GM18907 (cell line): ENCODE data around the gene STK39.
A peak's percentile ranks its signal among the peaks of the same experiment; 100 is the strongest.

Experiments used
- ATAC-seq: cut with Tn5 transposase; IDR thresholded peaks from one replicate; pipeline ENCODE4 v1.9.1; 2021; ENCODE audit warnings: mild to moderate bottlenecking, moderate library complexity; ENCODE audit not compliant: unreplicated experiment

Gene STK39

DNA sequence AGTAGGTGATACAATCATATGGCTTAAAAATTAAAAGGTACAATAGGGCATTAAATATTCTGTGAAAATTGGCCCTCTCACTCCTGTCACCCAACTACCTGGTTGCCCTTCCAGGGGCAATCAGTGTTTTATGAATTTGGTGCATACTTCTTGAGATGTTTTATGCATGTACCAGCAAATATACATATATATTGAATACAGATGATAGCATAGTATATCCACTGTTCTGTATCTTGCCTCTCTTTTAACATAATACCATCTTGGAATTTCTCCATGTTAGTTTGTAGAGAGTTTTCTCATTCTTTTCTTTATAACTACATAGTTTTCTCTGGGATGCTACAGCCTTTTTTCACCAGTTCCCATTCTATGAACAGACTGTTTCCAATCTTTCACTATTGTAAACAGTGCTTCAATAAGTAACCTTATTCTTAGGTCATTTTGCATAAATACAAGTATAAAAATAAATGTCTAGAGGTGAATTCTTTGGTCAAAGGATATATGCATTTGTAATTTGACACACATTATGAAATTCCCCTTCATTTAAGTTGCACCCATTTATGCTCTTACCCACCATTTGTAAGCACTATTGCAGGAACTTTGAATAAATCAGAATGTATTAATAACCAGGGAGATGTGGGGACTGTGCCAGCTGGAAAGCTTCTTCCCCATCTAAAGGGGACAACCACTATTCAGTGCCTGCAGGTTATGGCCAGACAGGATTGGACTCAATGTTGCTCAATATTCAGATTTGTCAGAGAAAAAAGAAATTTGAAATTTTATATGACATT, 225.4 kb downstream of the STK39 start:
- ATAC-seq: no peak

DNA sequence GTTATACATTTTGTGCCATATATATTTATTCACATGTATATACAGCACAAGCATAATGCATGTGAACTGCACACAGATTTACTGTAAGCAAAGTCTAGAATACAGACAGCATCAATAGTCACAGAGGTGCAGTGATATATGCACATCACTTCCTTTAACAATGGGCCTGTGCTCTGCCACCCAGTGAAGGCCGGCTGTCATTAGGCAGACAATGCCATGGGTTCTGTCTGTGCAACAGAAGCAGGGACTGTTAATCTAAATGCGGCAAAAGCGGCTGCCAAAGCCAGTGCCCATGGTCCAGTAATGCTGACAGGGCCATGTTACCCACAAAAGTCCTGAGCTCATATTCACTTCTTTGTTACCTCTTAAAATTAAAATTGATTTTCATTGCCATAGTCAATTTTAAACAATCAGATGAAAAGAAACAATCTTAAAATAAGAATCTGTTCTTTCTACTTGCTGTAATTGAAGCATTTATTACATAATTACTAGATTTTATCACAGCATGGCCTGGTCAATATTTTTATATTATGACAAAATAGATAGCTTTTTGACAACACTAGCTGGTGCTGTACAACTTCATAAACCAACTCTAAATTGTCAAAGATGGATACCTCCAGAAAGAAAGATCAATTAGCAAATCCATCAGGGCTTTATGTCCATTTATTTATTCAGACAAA, 232.0 kb downstream of the STK39 start:
- ATAC-seq: no peak

DNA sequence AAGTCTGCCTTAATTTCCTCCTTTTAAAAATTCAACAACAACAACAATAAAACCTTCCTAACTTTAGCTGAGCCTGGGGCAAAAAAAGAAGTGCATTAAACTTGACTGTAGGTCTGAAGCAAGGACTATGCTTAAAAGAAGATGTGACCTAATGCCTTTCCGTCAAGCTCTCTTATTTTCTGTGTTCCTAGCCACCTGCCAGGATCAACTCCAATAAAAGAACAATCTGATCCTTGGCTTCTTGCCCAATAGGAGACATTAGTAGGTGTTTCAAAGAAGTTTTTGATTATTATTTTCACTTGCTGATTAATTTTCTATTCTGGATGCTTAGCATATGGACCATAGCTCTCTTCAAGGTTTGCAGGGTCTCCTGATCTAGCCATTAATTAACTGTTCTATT, 237.5 kb downstream of the STK39 start:
- ATAC-seq: no peak

DNA sequence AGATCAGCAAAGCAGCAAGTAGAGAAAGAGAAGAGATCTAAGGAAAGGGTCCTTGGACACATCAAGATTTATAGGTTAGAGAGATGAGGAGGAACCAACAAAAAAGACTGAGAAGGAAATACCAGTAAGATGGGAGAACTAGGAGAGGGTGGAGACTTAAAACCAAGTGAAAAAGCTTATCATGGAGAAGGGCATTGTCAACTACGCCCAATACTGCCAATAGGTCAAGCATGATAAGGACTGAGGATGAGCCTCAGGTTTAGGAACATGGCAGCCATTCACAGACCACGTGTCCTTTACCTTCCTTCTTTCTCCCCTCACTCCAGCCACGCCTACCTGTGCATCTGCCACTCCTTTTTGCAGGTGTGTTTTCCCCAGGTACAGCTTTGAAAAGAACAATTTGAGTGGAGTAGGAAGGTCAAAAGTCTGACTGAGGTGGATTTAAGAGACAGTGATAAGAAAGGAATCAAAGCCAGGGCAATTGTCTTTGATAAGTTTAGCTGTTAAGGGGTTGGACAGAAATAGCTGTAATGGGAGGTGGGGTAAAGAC, 238.7 kb downstream of the STK39 start:
- no peak for ATAC-seq

DNA sequence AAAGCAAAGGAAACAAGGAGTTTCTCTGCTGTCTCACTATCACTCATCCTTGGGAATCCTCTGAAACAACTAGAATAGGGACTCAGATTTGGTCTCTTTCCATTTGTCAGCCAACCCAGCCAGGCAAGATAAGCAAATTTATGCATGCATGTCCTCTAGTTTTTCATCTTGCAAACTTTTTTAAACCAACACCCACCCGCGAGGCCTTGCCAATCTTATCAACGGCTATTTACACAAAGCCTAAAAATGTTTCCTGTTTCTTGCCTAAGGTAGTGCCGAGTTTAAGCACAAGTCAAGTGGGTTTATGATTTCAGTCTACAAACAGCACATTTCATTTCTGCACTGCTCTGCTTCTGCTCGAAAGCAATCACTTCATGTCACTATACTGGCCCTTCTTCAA, 240.9 kb downstream of the STK39 start:
- ATAC-seq: no peak

DNA sequence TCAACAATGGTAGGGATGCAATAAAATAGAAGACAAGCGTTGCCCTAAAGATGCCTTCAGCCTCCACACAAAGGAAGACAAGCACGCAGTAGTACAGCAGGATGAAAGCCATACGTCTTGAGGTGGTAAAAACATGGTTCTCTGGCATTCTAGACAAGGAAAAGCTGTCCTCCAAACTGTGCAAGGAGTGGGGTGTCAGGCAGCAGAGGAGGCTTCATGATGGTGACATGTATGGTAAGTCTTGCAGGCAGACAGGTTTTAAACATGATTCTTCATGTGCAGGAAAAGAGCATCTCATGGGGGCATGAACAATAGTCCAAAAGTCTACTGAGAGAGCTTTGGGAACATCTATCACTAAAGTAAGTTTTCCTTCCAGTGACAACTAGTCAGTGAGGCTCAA, 241.8 kb downstream of the STK39 start:
- no peak for ATAC-seq

DNA sequence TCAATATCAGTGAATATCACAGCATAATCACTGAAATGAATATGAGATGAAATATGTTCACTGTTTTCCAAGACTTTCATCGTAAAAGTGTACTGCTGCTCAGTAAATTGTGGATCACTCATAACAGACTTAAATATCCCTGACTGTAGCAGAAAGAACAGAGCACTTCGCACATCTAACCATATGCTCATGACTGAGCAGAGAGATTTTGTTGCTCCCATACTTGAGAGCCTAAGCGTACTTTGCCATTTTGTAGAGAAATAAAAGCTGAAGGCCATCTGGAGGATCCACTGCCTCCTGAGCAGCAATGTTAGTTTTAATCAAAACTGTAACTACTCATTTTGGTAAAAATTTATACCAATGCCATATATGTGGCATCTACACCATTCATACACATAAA, 243.5 kb downstream of the STK39 start:
- ATAC-seq: no peak

DNA sequence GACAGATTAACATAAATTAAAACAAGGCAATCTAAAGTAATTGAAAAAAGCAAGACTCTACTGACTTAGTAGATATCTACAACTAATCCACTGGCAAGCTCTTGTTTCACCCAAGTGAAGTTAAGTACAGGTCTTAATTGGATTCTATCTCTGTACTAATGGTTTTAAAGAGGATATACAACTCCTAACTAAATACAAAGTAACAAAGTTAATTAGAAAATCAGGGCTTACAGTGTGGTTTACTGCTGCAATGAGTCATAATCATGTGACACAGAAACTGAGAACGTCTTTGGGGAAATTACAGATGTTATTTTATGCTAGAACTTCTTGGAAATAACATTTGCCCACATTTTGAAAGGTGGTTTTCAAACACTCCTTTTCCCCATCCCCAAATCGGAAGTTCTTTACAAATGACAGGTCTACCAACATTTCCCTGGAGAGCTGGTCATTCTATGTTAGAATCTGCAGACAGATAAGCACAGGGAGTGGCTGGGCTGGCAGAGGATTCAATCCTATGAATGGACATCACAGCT, 245.3 kb downstream of the STK39 start:
- ATAC-seq: peak; percentile 77

DNA sequence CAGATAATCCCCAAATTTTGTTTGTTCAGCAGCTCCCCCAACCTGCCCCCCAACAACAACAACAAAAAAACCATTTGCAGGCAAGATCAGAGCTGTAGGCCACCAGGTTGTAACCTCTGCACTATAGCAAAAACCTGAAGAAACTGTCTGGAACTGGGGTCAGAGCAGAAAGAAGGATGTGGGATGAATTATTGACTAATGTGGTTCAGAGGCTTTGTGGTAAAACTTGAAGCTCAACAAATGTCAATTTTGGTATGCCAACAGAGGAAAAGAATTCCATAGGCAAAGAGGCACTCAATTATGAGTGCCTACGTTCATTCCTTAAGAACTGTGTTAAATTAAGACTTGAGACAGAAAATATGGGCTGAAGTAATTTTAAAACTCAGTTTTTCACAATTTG, 255.1 kb downstream of the STK39 start:
- ATAC-seq: peak; percentile 78

DNA sequence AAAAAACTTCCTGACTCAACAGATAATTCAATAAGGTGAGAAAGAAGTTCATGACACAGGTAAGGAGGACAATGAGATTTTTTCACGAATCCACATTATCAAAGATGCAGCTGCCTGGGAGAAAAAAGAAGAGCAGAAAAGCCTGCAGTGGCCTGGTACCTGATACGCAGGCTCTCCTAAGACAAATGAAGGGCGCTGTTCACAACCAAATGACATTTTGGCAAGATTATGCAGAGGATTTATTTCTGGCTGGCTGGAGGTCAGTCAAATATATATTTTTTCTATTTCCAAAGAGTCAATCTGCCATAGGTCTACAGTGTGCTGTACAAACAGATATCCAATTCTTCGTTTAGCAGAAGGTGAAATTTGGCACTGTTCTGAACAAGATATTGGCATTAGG, 257.3 kb downstream of the STK39 start:
- ATAC-seq: no peak

DNA sequence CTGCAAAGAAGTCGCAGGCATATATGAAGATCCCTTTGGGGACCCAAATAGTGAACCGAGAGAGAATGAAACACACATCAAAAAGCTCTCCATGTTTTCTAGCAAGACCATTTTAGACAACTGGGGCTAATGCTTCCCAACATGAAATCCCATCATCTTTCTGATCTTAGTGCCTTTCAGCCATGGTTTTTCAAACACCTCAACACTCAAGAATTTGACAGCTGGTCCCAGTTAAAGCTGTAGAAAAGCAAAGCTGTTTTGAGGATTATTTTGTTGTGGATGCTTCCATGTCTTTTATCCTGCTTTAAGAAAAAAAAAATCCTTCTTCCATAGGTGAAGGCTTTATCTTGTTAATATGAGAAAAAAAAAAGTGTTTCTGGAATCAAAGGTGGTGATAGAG, 259.1 kb downstream of the STK39 start:
- ATAC-seq: no peak

DNA sequence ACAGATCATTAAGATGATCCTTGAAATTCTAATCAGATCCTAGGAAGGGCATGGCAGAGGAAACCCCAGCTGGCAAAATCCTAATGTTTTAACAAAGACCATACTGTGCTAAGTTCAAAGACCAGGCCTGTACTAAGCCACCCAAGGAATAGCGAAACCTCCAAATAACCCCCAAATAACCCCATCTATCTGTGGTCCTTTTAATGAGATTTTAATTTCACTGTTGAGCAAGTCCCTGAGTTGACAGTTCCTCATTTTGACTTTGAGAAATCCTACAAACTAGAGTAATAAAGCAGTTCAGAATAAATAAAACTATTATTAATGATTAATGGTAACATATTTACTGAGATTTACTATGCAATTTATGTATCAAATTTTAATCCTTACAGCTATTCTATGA, 259.8 kb downstream of the STK39 start:
- ATAC-seq: no peak

DNA sequence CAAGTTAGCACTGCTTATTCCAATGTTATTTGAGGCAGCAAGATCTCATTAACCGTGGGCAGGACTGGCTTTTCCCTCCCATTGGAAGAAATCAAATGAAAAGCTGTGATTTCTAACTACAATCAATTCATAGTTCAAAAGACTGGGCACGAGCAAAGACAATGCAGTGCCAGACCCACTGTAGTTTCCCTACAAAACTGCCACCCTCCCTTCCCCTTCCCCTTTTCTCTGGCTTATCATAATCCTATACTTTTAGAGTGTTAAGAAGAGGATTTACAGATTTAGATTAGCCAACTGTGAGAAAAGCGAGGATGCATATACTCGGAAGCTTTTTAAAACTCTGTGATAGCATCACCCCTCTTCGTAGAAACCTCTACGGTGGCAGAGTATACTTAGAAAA, 260.4 kb downstream of the STK39 start:
- ATAC-seq: no peak

DNA sequence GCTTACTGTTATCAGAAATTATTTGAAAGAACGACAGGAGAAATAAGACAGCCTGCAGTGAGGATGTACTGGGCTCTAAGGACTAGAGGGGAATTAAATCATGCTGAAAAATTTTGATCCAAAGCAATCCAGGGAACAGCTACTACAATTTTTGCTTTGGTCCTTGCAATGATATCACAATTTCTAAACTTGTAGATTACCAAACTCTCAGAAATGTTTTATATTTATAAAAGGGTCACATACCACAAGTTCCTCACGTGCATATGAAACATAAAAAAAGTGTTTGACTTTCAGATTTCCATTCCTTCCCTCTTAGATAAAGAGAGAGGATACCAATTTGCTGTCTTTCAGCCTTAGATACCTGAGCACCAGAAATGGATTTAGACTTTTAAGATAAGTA, 261.2 kb downstream of the STK39 start:
- no peak for ATAC-seq

DNA sequence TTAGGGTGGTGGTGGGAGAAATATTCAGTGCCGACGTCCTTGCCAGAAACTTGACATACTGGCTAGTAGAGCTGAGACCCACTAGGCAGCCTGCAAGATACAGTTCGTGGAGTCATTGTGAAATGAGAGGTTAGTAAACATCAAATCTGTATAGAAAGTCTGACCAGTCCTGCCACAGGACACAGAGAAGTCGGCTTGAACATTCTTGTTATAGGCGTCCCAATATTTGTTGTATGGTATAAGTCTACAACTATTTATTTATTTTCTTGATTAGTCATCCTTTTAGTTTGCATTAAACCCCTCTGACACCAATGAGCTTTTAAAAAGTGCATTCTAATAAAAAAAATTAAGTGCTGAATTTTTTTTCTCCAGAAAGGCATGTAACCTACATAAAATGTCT, 265.4 kb downstream of the STK39 start:
- ATAC-seq: no peak

DNA sequence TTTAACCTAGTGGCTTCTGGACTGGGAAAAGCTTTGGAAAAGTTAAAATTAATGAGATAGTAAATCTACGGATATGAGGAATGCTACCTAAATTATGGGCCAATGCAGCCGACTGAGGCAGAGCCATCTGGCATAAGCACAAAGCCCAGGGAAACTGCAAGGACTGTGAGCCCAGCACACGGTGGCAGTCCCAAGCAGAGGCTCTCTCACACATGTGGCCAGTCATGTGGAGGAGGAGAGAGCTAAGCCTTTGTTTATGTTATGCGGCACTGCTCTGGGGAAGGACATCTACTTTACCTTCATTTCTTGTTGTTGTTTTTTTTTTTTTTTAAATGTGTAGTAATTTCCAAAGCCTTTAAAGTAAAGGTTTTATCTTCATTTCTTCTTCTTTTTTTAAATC, 267.0 kb downstream of the STK39 start:
- no peak for ATAC-seq

DNA sequence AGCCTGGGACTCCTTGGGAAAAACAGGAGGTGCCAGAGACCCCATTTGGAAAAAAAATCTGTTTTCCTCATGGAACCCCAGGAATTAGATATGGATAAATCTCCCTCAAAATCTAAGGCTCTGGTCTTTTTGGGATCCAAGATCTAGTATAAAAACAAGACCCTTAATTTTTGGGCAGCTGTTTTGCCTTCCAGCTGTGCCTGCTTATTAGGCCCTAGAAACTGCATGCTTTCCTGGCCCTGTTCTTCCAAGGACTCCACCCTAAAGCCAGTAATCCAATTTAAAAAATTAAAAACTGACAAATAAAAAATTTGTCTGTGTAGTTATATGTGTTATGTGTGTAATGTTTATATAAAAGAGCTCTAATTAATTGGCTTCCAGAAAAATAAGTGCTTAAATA, 274.6 kb downstream of the STK39 start:
- ATAC-seq: no peak

DNA sequence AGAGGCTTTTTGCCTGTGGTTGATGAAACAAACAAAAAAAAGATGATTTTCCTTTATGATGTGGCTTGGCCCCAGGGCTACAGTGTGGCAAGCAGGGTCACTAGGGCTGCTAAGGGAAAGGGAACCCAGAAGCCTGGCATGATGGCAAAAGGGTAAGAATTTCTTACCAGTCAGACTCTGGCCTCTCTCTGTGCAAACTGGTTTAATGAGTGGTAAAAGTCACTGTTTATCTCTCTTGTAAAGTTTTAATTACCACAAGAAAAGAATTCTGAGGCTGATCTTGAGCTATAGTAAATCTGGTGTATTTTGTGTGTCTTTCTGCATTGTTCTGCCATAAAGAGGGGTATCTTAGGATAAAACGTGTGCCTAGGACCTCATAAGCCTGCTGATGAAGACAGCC, 275.4 kb downstream of the STK39 start:
- ATAC-seq: no peak

DNA sequence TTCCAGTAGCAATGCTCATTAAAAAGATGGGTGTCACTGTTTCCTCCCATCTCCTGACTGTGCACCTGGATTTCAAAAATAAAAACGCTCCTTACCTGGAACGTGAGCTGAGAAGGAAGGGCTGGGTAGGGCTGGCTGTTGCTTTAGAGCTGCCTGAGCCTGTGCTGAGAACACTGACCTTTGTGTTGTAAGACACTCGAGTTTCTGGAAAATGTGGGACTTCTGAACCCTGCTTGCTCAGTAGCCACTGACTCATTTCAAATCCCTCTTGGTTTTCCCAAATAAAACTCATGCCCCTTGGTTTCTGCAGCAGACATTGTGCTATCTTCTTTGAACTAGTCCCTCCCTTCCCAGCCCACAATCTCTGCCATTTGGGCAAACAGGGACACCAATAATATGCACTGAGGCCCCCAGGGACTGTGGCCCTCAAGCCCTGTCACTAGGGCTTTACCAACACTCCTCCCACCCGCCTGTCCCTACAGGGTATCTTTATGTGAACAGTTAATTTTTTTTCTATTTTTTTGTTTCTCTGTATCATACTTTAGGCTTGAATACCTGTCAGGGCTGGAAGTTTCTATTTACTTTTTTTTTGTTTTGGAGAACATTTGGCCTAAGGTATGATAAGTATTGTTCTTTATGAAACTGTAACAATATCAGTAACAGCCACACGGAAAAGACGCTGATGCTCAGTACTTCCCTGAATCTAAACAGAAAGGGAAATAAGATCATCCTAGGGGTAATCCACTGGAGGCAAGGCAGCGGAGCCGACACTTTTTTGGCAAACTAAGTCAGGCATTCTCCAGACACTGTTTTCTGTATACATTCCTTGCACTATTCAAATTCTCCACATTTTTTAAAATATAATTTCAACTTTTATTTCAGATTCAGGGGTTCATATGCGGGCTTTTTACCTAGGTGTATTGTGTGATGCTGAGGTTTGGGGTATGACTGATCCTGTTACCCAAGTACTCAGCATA, 280.2 kb downstream of the STK39 start:
- ATAC-seq: no peak

DNA sequence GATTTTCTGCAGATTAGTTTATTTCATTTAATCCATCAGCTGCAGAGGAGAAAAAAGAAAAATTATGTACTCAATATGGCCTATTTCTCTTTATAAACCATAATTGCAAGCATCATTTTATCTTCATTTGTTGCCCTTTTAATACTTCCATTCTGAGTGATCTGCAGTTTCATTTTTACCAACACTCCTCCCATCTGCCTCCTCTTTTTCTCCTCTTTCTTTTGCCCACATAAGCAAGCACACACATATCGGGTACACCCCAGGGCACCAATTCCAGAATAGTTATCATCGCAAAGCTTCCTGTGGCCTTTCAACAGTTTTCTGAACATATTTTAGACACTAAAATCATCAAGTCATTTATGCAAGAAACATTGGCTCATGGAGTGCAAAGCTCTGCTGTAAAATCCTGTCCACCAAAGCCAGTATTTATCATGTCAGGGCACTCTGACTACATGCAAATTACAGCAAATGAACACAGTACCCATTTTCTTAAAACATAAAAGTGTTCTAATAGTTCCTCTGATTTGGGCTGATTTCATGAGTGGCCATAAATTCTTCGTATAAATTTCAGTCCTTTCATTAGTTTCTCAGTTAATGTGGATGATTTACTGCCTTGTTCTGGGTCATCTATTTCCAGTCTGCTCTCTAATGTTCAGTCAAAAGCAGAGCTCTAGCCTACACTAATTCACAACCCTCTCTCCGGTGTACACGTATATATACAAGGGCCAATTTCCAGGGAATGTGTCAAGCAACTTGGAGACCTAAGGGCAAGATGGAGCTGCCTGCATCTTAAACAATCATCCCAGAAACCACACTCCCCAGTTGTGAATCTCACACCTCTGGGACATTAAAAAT, 281.3 kb downstream of the STK39 start:
- no peak for ATAC-seq
